Neural cell (in vitro differentiated cells): ENCODE data around the gene UIMC1.

Source experiments
- EP300 ChIP-seq: fragments of 450-650 bp; conservative IDR thresholded peaks from 2 replicates; pipeline ENCODE4 v1.6.1; 2014; ENCODE audit warnings: antibody characterized with exemption, mild to moderate bottlenecking, moderate library complexity; ENCODE audit not compliant: poor library complexity, severe bottlenecking
- EZH2 ChIP-seq: fragments of 200-600, 300-800 bp; shearing (Covaris generic), sonication (generic); IDR thresholded peaks from 2 replicates; pipeline ENCODE4 v1.6.1; 2014; ENCODE audit warnings: antibody characterized with exemption, low read length, borderline replicate concordance, mild to moderate bottlenecking; ENCODE audit not compliant: insufficient read depth, poor library complexity, severe bottlenecking
- MXI1 ChIP-seq: fragments of 450-650 bp; conservative IDR thresholded peaks from 2 replicates; pipeline ENCODE4 v1.6.1; 2014; ENCODE audit warnings: antibody characterized with exemption, mild to moderate bottlenecking; ENCODE audit not compliant: poor library complexity, severe bottlenecking
- POLR2AphosphoS5 ChIP-seq: IDR thresholded peaks from 2 replicates; pipeline ENCODE4 v1.6.1; 2012
- RAD21 ChIP-seq: fragments of 450-650 bp; conservative IDR thresholded peaks from 2 replicates; pipeline ENCODE4 v1.6.1; 2014; ENCODE audit warnings: antibody characterized with exemption, mild to moderate bottlenecking, moderate library complexity
- REST ChIP-seq: IDR thresholded peaks from 2 replicates; pipeline ENCODE4 v1.6.1; 2012; ENCODE audit warnings: borderline replicate concordance
- SMC3 ChIP-seq: fragments of 450-650 bp; conservative IDR thresholded peaks from 2 replicates; pipeline ENCODE4 v1.6.1; 2014; ENCODE audit warnings: antibody characterized with exemption, mild to moderate bottlenecking, moderate library complexity; ENCODE audit not compliant: poor library complexity
- TAF1 ChIP-seq: IDR thresholded peaks from 2 replicates; pipeline ENCODE4 v1.6.1; 2012; ENCODE audit warnings: low read depth
- TF ChIP-seq, protein P1 (sequence below): fragments of 450-650 bp; IDR thresholded peaks from 2 replicates; pipeline ENCODE4 v1.5.1; 2014; ENCODE audit warnings: antibody characterized with exemption, mild to moderate bottlenecking, moderate library complexity; ENCODE audit not compliant: poor library complexity, severe bottlenecking

DNA sequence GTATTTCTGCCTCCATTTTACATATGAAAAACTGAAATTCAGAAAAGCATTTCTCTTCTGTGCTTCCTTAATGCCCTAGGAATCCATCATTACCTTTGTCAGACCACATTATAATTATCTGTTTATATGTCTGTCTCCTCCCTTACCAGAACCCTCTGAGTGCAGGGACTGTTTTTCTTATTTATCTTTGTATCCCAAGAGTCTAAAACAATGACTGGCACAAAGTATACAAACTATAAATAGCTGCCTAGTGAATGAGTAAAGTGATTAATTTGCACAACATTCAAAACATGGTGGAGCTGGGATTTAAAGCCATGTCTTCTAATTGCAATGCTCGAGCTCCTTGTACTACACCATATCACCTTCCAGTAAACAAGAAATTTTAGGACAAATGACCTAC is 58.1 kb downstream of the UIMC1 start:
- TF ChIP-seq, protein P1, sequence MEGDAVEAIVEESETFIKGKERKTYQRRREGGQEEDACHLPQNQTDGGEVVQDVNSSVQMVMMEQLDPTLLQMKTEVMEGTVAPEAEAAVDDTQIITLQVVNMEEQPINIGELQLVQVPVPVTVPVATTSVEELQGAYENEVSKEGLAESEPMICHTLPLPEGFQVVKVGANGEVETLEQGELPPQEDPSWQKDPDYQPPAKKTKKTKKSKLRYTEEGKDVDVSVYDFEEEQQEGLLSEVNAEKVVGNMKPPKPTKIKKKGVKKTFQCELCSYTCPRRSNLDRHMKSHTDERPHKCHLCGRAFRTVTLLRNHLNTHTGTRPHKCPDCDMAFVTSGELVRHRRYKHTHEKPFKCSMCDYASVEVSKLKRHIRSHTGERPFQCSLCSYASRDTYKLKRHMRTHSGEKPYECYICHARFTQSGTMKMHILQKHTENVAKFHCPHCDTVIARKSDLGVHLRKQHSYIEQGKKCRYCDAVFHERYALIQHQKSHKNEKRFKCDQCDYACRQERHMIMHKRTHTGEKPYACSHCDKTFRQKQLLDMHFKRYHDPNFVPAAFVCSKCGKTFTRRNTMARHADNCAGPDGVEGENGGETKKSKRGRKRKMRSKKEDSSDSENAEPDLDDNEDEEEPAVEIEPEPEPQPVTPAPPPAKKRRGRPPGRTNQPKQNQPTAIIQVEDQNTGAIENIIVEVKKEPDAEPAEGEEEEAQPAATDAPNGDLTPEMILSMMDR: no peak
- no peak for TF ChIP-seq EP300
- TF ChIP-seq POLR2AphosphoS5: no peak
- no peak for TF ChIP-seq TAF1
- TF ChIP-seq EZH2: no peak
- TF ChIP-seq REST: no peak
- TF ChIP-seq MXI1: no peak
- TF ChIP-seq RAD21: no peak
- no peak for TF ChIP-seq SMC3
